Astrocyte of the hippocampus (primary cell): ENCODE results near the gene PPM1H.

Experiments
- DNase-seq: peaks from one replicate; pipeline ENCODE4 v3.0.0; 2011; ENCODE audit warnings: low read depth, low spot score

PPM1H gene

GRCh38 chr12:62714774-62715721 lies 219.9 kb downstream of the PPM1H start:
- DNase-seq, result no peak

- no peak for DNase-seq
Measured at GRCh38 chr12:62714181-62714773, 220.7 kb downstream of the PPM1H start.

GRCh38 chr12:62713723-62714122 lies 221.2 kb downstream of the PPM1H start:
- DNase-seq, result no peak

GRCh38 chr12:62712681-62713573 lies 222.0 kb downstream of the PPM1H start:
- DNase-seq, result no peak

- DNase-seq, result peak; percentile 64
Measured at GRCh38 chr12:62711631-62712241, 223.2 kb downstream of the PPM1H start.

- no peak for DNase-seq
Measured at GRCh38 chr12:62709311-62709710, 225.6 kb downstream of the PPM1H start.

GRCh38 chr12:62707939-62708338 lies 227.0 kb downstream of the PPM1H start:
- no peak for DNase-seq

- DNase-seq, result no peak
Measured at GRCh38 chr12:62705846-62706245, 229.1 kb downstream of the PPM1H start.

GRCh38 chr12:62703011-62703380 lies 232.0 kb downstream of the PPM1H start:
- peak; percentile 60 for DNase-seq

GRCh38 chr12:62701492-62701891 lies 233.5 kb downstream of the PPM1H start:
- DNase-seq, result no peak

- no peak for DNase-seq
Measured at GRCh38 chr12:62700091-62700880, 234.7 kb downstream of the PPM1H start.

- peak; percentile 58 for DNase-seq
Measured at GRCh38 chr12:62698701-62699101, 236.2 kb downstream of the PPM1H start.

GRCh38 chr12:62697893-62698292 lies 237.1 kb downstream of the PPM1H start:
- no peak for DNase-seq

- no peak for DNase-seq
Measured at GRCh38 chr12:62695696-62696095, 239.3 kb downstream of the PPM1H start.

- no peak for DNase-seq
Measured at GRCh38 chr12:62694632-62695031, 240.3 kb downstream of the PPM1H start.

GRCh38 chr12:62694116-62694515 lies 240.8 kb downstream of the PPM1H start:
- no peak for DNase-seq

- DNase-seq, result no peak
Measured at GRCh38 chr12:62693376-62694050, 241.4 kb downstream of the PPM1H start.

GRCh38 chr12:62692884-62693283 lies 242.1 kb downstream of the PPM1H start:
- DNase-seq, result peak; percentile 88

- DNase-seq, result no peak
Measured at GRCh38 chr12:62691309-62691708, 243.6 kb downstream of the PPM1H start.
